OCI-LY3 (cell line): ENCODE measurements around the gene MYOF.
A peak's percentile ranks its signal among the peaks of the same experiment; 100 is the strongest.

Source experiments
- H2AFZ ChIP-seq: fragments of 200-600, 300-600 bp; shearing (Covaris generic); 2 replicates; pipeline ENCODE4 v1.6.0; 2014; ENCODE audit warnings: antibody characterized with exemption, low read depth, low read length
- H3K27ac ChIP-seq: fragments of 200-600, 300-600 bp; sonication (generic); 2 replicates; pipeline ENCODE4 v1.5.1; 2014; ENCODE audit warnings: mild to moderate bottlenecking, low read length, moderate library complexity, mixed read lengths
- H3K27me3 ChIP-seq: fragments of 200-600, 300-600 bp; sonication (generic); 2 replicates; pipeline ENCODE4 v1.6.1; 2014; ENCODE audit warnings: low read depth, low read length, mixed read lengths
- H3K36me3 ChIP-seq: fragments of 200-600, 300-600 bp; sonication (generic); replicated peaks from 2 replicates; pipeline ENCODE3; 2014; ENCODE audit warnings: low read depth, low read length, mixed read lengths
- H3K4me1 ChIP-seq: fragments of 300-600, 200-600 bp; sonication (generic); 2 replicates; pipeline ENCODE4 v1.6.1; 2014; ENCODE audit warnings: low read length, mixed read lengths
- H3K4me2 ChIP-seq: fragments of 200-600, 300-600 bp; sonication (generic); 2 replicates; pipeline ENCODE4 v1.6.1; 2014; ENCODE audit warnings: low read length, mixed read lengths
- H3K4me3 ChIP-seq: fragments of 300-600, 200-600 bp; sonication (generic); 2 replicates; pipeline ENCODE4 v1.5.1; 2014; ENCODE audit warnings: antibody characterized with exemption, mild to moderate bottlenecking, low read length, moderate library complexity
- H3K79me2 ChIP-seq: fragments of 300-600, 200-600 bp; shearing (Covaris generic); 2 replicates; pipeline ENCODE4 v1.6.1; 2014; ENCODE audit warnings: mild to moderate bottlenecking, low read length, mixed read lengths
- H3K9ac ChIP-seq: fragments of 300-600, 200-600 bp; shearing (Covaris generic); 2 replicates; pipeline ENCODE4 v1.6.0; 2014; ENCODE audit warnings: mild to moderate bottlenecking, low read length, moderate library complexity
- H3K9me3 ChIP-seq: fragments of 200-600, 300-600 bp; shearing (Covaris generic); 2 replicates; pipeline ENCODE4 v1.6.1; 2014; ENCODE audit warnings: low read length, mixed read lengths; ENCODE audit not compliant: insufficient read depth
- H4K20me1 ChIP-seq: fragments of 200-600, 300-600 bp; sonication (generic); 2 replicates; pipeline ENCODE4 v1.6.1; 2016; ENCODE audit warnings: low read length, mixed read lengths; ENCODE audit not compliant: insufficient read depth
- CTCF ChIP-seq: fragments of 200-600, 300-600 bp; sonication (generic); IDR thresholded peaks from 2 replicates; pipeline ENCODE4 v1.5.1; 2014; ENCODE audit warnings: antibody characterized with exemption, low read length, low read depth
- EZH2phosphoT487 ChIP-seq: fragments of 200-600 bp; shearing (Covaris generic); IDR thresholded peaks from 2 replicates; pipeline ENCODE4 v1.6.1; 2018; ENCODE audit warnings: antibody characterized with exemption, mixed run types, low read depth

MYOF gene

GRCh38 chr10:93272884-93273675, 209.1 kb downstream of the MYOF start:
- peaks cover 10% of the 10 kb centered on the region; the same call in 1 of the 2 replicates for H3K9me3 ChIP-seq
- H3K4me2 ChIP-seq = no peak overlapping the region
- no peak for TF ChIP-seq CTCF
- no peak for TF ChIP-seq EZH2phosphoT487
- no peaks in the 10 kb centered on the region for H3K27me3 ChIP-seq
- H3K4me3 ChIP-seq = no peak overlapping the region
- peaks cover 22% of the 10 kb centered on the region for H3K4me1 ChIP-seq
- H3K27ac ChIP-seq = no peak overlapping the region
- H3K9ac ChIP-seq = no peak overlapping the region
- no peaks in the 10 kb centered on the region for H4K20me1 ChIP-seq
- no peaks in the 10 kb centered on the region for H3K79me2 ChIP-seq
- no peaks in the 10 kb centered on the region for H3K36me3 ChIP-seq
- no peak overlapping the region for H2AFZ ChIP-seq

- H3K4me3 ChIP-seq = no peak overlapping the region
- H4K20me1 ChIP-seq = no peaks in the 10 kb centered on the region
- no peak overlapping the region for H3K4me2 ChIP-seq
- no peaks in the 10 kb centered on the region for H3K36me3 ChIP-seq
- no peak overlapping the region for H2AFZ ChIP-seq
- no peaks in the 10 kb centered on the region for H3K27me3 ChIP-seq
- no peak overlapping the region for H3K27ac ChIP-seq
- H3K4me1 ChIP-seq = peaks cover 37% of the 10 kb centered on the region
- H3K79me2 ChIP-seq = no peaks in the 10 kb centered on the region
- no peak for TF ChIP-seq CTCF
- TF ChIP-seq EZH2phosphoT487 = no peak
- peaks cover 10% of the 10 kb centered on the region; the same call in 1 of the 2 replicates for H3K9me3 ChIP-seq
- H3K9ac ChIP-seq = no peak overlapping the region
Observed at GRCh38 chr10:93271347-93271746, 210.8 kb downstream of the MYOF start.

- no peaks in the 10 kb centered on the region for H3K79me2 ChIP-seq
- H3K36me3 ChIP-seq = no peaks in the 10 kb centered on the region
- TF ChIP-seq EZH2phosphoT487 (no peak), CTCF (no peak)
- no peaks in the 10 kb centered on the region for H3K27me3 ChIP-seq
- H2AFZ ChIP-seq = no peak overlapping the region
- no peaks in the 10 kb centered on the region for H4K20me1 ChIP-seq
- no peak overlapping the region for H3K9ac ChIP-seq
- no peak overlapping the region for H3K4me2 ChIP-seq
- no peak overlapping the region for H3K4me3 ChIP-seq
- peaks cover 10% of the 10 kb centered on the region; the same call in 1 of the 2 replicates for H3K9me3 ChIP-seq
- H3K27ac ChIP-seq = no peak overlapping the region
- H3K4me1 ChIP-seq = peaks cover 37% of the 10 kb centered on the region
Observed at GRCh38 chr10:93269281-93269680, 212.9 kb downstream of the MYOF start.

- no peaks in the 10 kb centered on the region for H3K27me3 ChIP-seq
- H3K27ac ChIP-seq = peak overlapping the region; percentile 19; the same call in 1 of the 2 replicates
- H4K20me1 ChIP-seq = no peaks in the 10 kb centered on the region
- H3K36me3 ChIP-seq = no peaks in the 10 kb centered on the region
- H3K9me3 ChIP-seq = peaks cover 10% of the 10 kb centered on the region; the same call in 1 of the 2 replicates
- H3K4me3 ChIP-seq = peak overlapping the region; percentile 49; the same call in 1 of the 2 replicates
- H3K4me1 ChIP-seq = peaks cover 37% of the 10 kb centered on the region
- no peaks in the 10 kb centered on the region for H3K79me2 ChIP-seq
- no peak overlapping the region for H2AFZ ChIP-seq
- no peak overlapping the region for H3K9ac ChIP-seq
- no peak for TF ChIP-seq EZH2phosphoT487
- TF ChIP-seq CTCF = no peak
- peak overlapping the region; percentile 75 for H3K4me2 ChIP-seq
Observed at GRCh38 chr10:93268021-93268420, 214.1 kb downstream of the MYOF start.
